ENCODE data around the gene HSD17B8. TPM values are rescaled to one million over a fixed set of nuclear protein-coding genes. Genes with fewer than 3 reads are reported as not detected.
A peak's percentile ranks its signal among the peaks of the same experiment; 100 is the strongest.

The HSD17B8 gene
- total RNA-seq, 4 donors from 2014 or later: 2.0 to 15.0 (median 12.9) TPM

DNA sequence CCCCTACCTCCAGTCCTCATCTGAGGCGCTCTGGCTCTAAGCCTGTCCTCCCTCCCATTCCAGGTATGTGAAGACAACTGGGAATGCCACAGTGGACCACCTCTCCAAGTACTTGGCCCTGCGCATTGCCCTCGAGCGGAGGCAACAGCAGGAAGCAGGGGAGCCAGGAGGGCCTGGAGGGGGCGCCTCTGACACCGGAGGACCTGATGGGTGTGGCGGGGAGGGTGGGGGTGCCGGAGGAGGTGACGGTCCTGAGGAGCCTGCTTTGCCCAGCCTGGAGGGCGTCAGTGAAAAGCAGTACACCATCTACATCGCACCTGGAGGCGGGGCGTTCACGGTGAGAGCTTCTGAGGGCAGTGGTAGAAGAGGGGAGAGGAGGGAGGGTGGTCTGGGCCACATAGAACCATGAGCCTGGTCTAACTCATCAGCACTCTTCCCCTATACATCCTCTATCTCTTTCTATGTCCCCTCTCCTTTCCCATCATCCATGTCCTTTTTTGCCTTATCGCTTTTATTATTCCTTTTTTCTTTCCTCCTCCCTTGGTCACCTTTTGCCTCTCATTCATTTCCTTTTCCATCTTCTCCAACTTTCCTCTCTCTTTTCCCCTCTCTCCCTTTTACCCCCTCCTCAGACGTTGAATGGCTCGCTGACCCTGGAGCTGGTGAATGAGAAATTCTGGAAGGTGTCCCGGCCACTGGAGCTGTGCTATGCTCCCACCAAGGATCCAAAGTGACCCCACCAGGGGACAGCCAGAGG, 7.4 kb downstream of the HSD17B8 start:
- no peaks in the 10 kb centered on the region for H3K9me3 ChIP-seq
- peaks cover 19 to 52% (median 38%) of the 10 kb centered on the region in 4 donors for H3K4me1 ChIP-seq
- DNase-seq (ENCODE audit: extremely low spot score): no peak
- H3K27ac ChIP-seq (replicated peaks in 1 of 4): no peak overlapping the region
- peaks cover 0 to 28% (median 26%) of the 10 kb centered on the region in 4 donors for H3K36me3 ChIP-seq
- H3K4me3 ChIP-seq: no peak overlapping the region
- no peaks in the 10 kb centered on the region for H3K27me3 ChIP-seq
- TF ChIP-seq POLR2AphosphoS5 (IDR thresholded peaks at IDR 0.05) (no peak), EP300 (IDR thresholded peaks at IDR 0.05) (no peak), POLR2A (IDR thresholded peaks at IDR 0.05; ENCODE audit: low read depth) (no peak)
- intact Hi-C loops (cut with DNase I): loop anchor here (5.0 kb wide), 1 partner anchor 55 kb away; no protein-coding TSS in a partner anchor
- WGBS: 79% methylated on average over 14 of the region's 18 CpGs

DNA sequence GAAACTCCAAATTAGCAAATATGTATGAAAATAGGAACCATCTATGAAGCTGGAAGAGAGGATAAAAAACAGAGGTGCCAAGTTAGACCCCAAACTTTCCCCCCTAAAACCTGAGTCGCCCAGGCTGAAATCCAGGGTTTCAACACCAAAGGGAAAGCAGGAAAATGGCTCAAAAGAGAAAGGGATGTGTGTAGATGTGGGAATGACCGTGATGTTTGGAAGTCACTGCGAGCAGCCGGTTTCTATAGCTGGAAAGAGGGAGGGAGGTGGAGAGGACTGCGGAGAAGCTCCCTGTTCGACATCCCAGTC, 8.4 kb downstream of the HSD17B8 start:
- WGBS: 9% methylated on average over 6 of the region's 6 CpGs

DNA sequence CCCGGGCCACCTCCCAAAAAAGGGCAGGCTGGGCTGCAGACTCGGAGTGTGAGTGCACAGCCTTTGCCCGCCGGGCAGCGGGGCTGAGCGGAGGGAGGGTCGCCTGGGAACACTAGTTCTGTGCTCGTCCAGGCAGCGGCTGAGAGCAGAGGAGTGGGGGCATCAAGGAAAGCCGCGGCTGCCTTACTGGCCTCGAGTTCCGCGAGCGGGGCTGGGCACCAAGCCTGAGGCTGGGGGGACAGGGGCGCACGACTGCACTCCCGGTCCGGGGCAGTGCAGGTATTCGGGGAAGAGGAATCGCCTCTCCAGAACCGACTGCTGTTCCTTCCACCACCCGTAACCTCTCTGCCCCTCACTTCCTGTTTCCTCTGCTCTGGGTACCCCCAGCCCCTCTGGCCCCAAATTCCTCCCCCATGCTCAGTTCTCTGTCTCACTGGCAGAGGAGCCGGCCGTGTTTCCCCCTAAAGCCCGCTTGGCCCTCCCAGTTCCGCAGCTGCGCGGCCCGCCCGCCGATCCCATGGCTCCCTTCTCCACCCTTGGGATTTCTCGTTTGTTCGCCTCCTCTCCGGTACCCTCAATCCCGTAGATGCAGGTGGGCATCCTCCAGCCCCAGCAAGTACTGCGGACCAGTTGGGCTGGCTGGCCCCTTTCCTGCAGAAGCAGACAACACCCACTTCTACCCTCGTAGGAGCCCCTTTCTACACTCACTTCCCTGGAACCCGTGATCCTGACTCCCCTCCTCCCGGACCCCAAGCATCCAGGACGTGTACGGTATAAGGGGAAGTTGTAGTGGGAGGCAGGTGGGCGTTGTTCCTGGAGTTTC, 8.9 kb downstream of the HSD17B8 start:
- peak overlapping the region in 3 of 4 donors; percentile 26 to 48 (median 34) for H3K27ac ChIP-seq (replicated peaks in 1 of 4)
- WGBS: 3% methylated on average over 38 of the region's 43 CpGs
- intact Hi-C loops (cut with DNase I): loop anchor here (5.0 kb wide), 1 partner anchor 54 kb away; no protein-coding TSS in a partner anchor
- TF ChIP-seq POLR2A (IDR thresholded peaks at IDR 0.05; ENCODE audit: low read depth): no peak
- TF ChIP-seq EP300 (IDR thresholded peaks at IDR 0.05): no peak
- TF ChIP-seq POLR2AphosphoS5 (IDR thresholded peaks at IDR 0.05): peak in 1 of 2 donors; percentile 43
- H3K36me3 ChIP-seq: peaks cover 0 to 28% (median 26%) of the 10 kb centered on the region in 4 donors
- no peaks in the 10 kb centered on the region for H3K9me3 ChIP-seq
- H3K27me3 ChIP-seq: no peaks in the 10 kb centered on the region
- peak overlapping the region; percentile 53 to 60 (median 56) for H3K4me3 ChIP-seq
- no peak for DNase-seq (ENCODE audit: extremely low spot score)
- H3K4me1 ChIP-seq: peaks cover 12 to 42% (median 27%) of the 10 kb centered on the region in 4 donors

More for the DNA sequence above, 8.4 kb downstream of the HSD17B8 start:
- no peaks in the 10 kb centered on the region for H3K9me3 ChIP-seq
- H3K27ac ChIP-seq (replicated peaks in 1 of 4): peak overlapping the region in 2 of 4 donors; percentile 34 to 48
- H3K4me1 ChIP-seq: peaks cover 12 to 43% (median 28%) of the 10 kb centered on the region in 4 donors
- H3K36me3 ChIP-seq: peaks cover 0 to 28% (median 26%) of the 10 kb centered on the region in 4 donors
- intact Hi-C loops (cut with DNase I): loop anchor here (5.0 kb wide), 1 partner anchor 54 kb away; no protein-coding TSS in a partner anchor
- no peaks in the 10 kb centered on the region for H3K27me3 ChIP-seq
- peak overlapping the region; percentile 53 to 60 (median 56) for H3K4me3 ChIP-seq
- TF ChIP-seq EP300 (IDR thresholded peaks at IDR 0.05) (no peak), POLR2AphosphoS5 (IDR thresholded peaks at IDR 0.05) (no peak), POLR2A (IDR thresholded peaks at IDR 0.05; ENCODE audit: low read depth) (no peak)
- TF ChIP-seq, protein P1, sequence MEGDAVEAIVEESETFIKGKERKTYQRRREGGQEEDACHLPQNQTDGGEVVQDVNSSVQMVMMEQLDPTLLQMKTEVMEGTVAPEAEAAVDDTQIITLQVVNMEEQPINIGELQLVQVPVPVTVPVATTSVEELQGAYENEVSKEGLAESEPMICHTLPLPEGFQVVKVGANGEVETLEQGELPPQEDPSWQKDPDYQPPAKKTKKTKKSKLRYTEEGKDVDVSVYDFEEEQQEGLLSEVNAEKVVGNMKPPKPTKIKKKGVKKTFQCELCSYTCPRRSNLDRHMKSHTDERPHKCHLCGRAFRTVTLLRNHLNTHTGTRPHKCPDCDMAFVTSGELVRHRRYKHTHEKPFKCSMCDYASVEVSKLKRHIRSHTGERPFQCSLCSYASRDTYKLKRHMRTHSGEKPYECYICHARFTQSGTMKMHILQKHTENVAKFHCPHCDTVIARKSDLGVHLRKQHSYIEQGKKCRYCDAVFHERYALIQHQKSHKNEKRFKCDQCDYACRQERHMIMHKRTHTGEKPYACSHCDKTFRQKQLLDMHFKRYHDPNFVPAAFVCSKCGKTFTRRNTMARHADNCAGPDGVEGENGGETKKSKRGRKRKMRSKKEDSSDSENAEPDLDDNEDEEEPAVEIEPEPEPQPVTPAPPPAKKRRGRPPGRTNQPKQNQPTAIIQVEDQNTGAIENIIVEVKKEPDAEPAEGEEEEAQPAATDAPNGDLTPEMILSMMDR (IDR thresholded peaks at IDR 0.05): no peak
- no peak for DNase-seq (ENCODE audit: extremely low spot score)

DNA sequence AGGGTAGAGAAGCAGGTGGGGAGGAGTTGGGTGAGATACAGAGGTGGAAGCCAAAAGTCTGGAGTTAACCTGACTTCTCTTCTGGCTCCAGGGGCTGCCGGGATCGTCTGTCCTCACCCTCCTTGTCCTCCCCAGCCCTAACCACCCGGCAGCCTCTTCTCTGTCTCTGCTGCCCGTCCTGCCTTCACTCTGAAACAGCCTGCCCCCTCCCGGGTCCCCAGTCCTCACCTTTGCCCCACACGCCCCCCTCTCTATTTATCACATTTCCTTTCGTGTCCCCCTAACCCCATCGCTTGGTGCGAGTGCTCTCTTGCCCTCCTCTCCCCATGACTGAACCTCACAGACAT, 9.5 kb downstream of the HSD17B8 start:
- Histone ChIP-seq H3K4me3 (peak overlapping the region; percentile 53 to 60 (median 56)), H3K27ac (replicated peaks in 1 of 4) (peak overlapping the region in 3 of 4 donors; percentile 26 to 48 (median 34)), H3K4me1 (peaks cover 9 to 38% (median 24%) of the 10 kb centered on the region in 4 donors), H3K36me3 (peaks cover 0 to 28% (median 26%) of the 10 kb centered on the region in 4 donors), H3K27me3 (peaks cover 0 to 1% (median 0%) of the 10 kb centered on the region in 4 donors), H3K9me3 (no peaks in the 10 kb centered on the region)
- intact Hi-C loops (cut with DNase I): loop anchor here (5.0 kb wide), 1 partner anchor 53 kb away; no protein-coding TSS in a partner anchor
- no peak for DNase-seq (ENCODE audit: extremely low spot score)
- WGBS: 19% methylated on average over 9 of the region's 9 CpGs
- TF ChIP-seq POLR2A (IDR thresholded peaks at IDR 0.05; ENCODE audit: low read depth): no peak
- no peak for TF ChIP-seq POLR2AphosphoS5 (IDR thresholded peaks at IDR 0.05)
- TF ChIP-seq EP300 (IDR thresholded peaks at IDR 0.05): no peak
- TF ChIP-seq, protein P1 (IDR thresholded peaks at IDR 0.05): no peak

DNA sequence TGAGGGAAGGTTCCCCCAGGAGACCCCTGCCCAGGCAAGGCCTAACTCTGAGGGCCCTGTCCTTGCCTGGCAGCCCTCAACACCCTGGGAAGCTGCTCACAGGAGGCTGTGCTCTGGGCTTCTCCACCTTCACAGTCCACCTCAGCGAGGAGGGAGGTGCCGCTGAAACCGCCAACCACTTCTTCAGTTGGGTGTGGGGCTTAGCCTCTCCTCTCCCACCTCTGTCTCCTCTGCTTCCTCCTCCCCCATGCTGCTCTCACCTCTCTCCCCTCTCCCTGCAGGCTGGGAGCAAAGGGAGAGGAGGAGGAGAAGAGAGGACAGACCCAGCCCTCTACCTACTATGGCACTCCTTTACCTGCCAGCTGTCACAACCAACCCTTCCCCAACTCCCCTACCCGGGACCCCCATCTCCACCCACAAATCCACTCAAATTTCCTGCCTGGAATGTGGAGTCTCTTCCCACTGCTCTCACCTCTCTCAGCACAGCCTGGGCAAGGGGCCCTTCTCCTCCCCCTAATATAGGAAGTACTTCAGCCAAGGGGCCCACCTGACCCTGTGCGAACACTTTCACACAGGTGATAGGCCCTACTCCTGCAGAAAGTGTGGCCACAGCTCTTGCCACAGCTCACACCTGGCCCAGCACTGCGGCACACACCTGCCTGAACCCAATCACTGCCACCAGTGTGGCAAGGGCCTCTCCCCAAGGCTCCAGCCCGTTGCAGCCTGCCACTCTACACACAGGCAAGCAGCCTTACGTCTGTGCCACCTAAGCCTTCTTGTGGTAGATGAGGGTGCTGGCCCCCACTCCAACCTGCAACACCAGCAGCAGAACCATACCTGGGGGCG, 11.0 kb downstream of the HSD17B8 start:
- Histone ChIP-seq H3K4me1 (peaks cover 6 to 30% (median 20%) of the 10 kb centered on the region in 4 donors), H3K36me3 (peaks cover 0 to 16% (median 15%) of the 10 kb centered on the region in 4 donors), H3K27me3 (peaks cover 0 to 5% (median 0%) of the 10 kb centered on the region in 4 donors), H3K4me3 (no peak overlapping the region), H3K9me3 (no peaks in the 10 kb centered on the region), H3K27ac (replicated peaks in 1 of 4) (no peak overlapping the region)
- DNase-seq (ENCODE audit: extremely low spot score): no peak
- WGBS: 87% methylated on average over 6 of the region's 9 CpGs
- intact Hi-C loops (cut with DNase I): no loop called here
- TF ChIP-seq POLR2A (IDR thresholded peaks at IDR 0.05; ENCODE audit: low read depth) (no peak), EP300 (IDR thresholded peaks at IDR 0.05) (no peak), POLR2AphosphoS5 (IDR thresholded peaks at IDR 0.05) (no peak)
- TF ChIP-seq, protein P1 (IDR thresholded peaks at IDR 0.05): no peak
